ENCODE data around the gene KCNH5.

KCNH5 gene

DNA sequence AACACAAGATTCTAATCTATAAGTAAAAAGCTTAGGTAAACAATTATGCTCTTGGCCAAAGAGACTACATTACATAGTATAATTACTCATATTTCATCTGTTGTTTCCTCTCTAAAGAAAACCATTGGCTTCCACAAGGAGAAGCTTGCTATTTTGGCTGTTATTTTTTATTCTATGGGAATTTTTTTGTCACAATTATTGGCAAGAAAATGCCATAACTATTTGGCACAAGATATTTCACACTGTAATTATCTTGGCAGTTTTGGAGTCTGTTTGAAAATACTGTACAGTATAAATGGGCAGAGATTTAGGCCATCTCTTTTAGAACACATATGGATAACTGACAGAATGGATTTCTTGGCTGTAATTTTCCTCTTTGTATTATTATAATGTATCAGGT lies 51.2 kb downstream of the KCNH5 start:
- DNase-seq, result no peak

DNA sequence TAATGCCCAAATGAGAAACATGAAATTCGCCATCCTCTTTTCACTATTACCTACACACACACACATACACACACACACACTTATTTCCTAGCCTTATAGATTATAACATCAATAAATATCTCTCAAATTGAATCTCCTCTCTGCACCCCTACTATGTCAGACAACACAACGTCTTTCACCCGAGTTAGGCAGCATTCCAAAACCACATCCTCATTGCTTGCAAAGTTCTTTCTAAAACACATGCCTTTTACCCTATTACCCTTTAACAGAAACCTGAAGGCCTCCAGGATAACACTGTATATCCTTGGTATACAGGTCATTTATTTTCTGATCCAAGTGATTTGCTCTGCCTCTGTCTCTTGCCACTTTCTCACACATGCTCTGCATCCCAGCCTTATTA lies 56.3 kb downstream of the KCNH5 start:
- DNase-seq, result no peak

DNA sequence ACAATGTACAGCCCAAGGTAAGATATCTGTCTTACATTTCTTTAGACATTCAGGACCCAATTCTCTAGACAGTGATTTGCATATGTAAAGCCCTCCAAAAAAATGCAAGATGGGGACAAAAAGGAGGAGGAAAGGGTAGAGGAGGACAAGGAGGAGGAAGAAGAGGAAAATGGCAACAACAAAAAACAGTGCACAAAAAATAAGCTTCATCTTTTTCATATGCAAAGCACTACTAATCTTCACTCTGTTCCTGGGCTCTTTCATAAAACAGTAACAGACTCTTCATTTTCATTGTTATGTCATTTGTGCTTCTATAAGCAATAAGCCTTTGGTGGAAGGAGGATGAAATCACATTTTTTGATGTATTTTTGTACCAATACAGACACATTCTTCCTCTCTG lies 61.4 kb downstream of the KCNH5 start:
- no peak for DNase-seq

DNA sequence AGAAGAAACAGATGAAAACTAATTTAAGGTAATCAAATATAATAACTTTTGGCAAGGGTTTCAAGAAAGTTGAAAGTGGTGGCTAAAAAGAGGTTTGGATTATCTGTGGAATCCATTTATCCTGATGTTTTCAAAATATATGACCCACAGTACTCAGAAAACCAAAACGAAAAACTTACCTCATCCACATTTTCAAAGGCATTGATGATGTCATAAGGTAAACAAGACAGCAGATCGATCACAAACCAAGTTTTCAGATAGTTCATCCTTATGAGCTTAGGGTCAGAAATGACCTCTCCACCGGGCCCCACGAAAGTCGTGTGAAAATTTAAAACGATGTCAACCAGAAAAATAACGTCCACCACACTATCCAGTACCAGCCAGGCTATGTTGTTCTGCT lies 64.6 kb downstream of the KCNH5 start:
- DNase-seq, result no peak

DNA sequence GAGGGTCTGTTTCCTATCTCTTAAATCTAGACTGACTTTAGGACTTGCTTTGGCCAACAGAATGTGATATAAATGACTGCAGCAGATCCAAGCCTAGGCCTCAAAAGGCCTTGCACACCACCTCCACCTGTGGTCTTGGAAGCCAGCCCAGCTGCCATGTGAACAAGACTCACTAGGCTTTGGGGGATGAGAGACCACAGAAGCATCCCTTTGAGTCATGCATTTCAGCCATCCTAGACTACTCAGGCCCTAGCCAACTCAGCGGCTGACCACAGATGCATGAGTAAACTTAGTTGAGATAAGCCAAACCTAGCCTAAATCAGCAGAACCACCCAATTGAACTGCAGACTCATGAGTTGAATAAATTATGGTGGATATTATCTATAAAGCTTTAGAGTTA lies 87.7 kb downstream of the KCNH5 start:
- DNase-seq, result no peak

DNA sequence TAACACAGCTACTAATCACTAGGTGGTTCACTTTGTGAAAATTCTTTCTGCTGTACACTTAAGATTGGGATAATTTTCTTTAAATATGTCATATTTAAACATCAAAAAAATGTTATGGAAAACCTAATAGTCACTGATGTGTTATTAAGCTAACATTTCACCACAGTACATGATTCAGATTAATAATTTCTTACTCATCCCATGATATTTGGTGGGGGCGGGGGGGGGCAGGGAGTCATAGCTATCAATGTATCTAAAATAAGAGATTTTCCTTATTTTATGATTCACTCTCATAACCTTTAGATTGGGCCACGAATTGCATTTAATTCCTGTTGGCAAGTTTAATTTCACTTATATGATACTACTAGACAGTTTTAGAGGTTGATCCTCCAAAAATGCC lies 88.8 kb downstream of the KCNH5 start:
- no peak for DNase-seq

DNA sequence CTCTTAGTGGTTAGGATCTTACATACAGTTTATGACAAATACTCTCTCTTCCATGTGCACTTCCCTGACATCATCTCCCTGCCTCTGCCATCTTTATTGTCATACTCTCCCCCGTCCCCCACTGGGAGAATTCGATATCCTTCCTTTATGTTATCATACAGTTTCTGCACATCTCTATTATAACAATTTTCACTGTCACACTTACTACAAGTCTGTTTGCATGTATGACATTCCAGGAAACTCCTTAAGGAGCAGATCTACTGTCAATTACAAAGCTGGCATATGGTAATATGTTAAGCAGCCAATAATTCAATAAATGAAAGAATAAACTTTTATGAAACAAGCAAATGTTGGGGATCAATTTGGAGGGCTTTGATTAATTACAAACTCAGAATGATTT lies 91.1 kb downstream of the KCNH5 start:
- no peak for DNase-seq

DNA sequence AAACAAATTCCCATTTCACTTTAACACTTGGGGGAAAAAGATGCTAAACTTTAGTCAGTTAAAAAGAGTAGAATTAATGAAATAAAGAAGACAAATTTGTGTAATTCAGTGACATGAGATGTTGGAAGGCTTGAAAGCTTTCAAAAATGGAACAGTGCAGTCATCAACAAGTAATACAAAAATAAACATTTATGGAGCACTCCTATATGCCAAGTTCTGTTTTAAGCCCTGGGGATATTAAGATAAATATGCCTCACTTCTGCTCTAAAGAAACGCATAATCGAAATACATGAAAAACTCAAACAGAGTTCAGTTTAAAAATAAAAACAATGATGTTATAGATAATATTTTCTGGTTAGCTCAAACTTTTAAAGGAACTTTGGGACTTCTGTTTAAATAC lies 93.0 kb downstream of the KCNH5 start:
- no peak for DNase-seq

DNA sequence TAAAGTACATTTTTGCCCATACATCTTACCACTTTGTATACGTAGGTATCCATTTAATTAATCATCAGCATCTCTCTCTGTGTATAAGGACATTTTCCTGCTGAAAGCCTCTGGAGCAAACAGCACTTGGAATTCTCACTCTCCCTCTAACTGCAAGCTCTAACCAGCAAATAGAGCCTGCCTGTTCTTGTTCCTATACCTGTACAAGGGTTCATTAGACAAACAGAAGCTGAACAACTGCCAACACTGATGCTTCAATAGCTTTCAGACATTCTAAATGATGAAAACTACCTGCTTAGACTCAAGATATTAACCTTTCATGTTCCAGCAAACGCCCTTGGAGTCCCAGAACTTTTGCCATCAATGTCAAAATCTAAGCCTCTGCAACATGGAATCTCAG lies 98.0 kb downstream of the KCNH5 start:
- peak; percentile 16 for DNase-seq

DNA sequence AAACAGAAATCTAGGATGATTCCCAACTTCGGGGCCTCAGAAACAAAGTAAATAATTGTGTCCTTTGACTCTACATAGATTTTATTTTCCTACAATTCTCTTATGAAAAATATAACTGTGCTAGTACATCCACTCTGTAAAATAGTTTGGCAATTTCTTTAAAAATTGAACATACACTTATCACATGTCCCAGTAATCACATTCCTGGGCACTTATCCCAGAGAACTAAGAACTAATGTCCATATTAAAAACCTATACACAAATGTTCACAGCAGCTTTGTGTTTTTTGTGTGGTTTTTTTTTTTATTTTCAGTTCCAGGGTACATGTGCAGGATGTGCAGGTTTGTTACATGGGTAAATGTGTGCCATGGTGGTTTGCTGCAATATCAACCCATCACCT lies 99.0 kb downstream of the KCNH5 start:
- DNase-seq, result no peak

DNA sequence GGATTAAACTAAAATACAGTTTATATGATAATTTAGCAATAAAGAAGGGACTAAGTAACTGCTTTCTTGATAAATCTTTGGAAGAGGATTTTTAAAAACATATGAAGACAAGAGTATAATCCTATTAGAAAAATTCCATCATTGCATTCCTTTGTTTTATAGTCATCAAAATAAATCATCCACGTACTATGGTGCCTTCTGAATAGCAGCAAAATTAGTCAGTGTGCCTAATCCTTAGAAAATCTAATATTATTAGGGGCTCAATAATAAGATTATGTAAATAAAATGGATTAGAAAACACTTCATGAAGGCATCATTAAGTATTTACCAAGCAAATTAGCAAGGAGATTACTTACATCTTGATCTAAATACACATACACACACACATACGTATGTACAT lies 102.1 kb downstream of the KCNH5 start:
- DNase-seq, result no peak

DNA sequence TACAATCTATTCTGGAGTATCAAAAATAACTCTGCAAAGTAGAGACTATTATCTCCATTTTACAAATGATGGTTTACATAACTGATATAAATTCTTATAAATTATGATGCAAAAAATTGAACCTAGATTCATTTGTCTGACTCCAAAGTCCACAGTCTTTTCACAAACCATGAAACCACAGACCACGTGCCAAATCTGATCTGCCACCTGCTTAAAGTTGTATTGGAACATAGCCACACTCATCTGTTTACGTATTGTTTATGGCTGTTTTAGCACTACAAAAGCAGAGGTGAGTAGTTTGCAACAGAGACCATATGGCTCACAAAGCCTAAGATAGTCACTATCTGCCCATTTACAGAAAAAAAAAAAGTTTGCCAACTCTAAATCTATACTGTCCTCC lies 105.3 kb downstream of the KCNH5 start:
- DNase-seq, result peak; percentile 21

DNA sequence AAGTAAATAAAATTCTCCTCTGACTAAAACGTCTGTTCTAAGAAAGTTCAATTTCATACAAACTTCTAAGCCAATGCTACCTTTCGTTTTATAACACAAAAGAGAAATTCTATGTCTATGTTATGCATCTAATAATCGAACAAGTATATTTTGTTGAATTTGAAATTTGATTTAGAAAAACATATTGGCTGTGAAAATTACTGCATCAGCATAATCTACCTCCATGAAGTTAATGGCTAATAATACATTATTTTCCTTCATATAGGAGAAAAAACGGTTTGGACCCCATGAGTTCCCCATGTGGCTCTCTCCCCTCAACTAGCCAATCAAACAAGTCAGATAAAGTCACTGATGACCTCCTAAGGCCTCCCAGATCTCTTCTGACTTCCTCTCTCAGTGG lies 106.5 kb downstream of the KCNH5 start:
- DNase-seq, result no peak

DNA sequence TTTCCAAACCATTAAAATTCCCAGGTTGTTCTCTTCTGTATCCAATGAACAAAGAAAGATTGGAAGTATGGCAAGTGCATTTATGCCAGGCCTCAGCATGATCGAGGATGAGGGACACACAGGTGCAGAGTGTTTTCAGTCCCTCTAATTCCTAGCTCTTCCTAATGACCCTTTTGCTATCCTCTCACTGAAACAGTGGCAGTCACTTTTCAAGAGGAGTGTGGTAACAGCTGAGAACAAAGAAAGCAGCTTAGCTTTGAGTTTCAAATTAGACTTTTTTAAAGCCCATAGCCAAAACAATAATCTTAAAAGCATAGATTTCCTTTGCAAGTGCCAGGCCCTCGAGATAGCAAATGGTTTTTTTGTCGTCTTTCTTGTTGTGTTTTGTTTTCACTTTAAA lies 110.8 kb downstream of the KCNH5 start:
- DNase-seq, result no peak

DNA sequence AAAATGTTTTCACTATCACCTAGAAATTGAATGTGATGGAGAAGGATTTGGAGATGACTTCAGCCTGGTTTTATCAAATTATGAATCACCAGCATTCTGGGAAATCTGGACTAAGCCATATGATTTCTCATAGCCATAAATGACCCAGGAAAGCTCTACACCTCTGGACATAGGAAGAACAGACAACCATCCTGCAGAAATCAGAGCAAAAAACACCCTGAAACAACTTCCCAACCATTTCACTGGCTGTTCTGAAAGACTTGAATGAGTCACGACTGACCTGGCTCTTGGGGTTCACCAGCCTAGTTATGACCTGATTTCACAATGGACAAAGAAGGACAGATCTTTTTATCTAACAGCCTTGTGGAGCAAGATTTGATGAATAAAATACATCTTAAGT lies 123.8 kb downstream of the KCNH5 start:
- DNase-seq, result no peak

DNA sequence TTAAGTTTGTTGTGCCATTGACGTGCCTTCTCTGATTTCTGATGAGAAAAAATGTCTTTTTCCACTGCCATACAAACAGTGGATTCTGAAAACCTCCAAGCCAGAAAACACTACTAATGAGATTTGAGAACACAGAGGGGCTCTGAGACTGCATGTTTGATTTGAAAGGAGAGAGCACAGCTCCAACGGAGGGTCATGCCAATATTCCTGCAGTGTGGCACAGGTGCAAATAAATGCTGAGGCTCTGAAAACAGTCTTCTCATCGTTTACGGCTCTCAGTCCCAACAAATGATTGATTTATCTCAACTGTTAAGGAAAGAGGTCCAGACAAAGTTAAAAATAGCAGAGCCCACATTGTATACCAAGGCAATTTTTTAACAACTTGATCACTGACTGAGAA lies 128.7 kb downstream of the KCNH5 start:
- DNase-seq, result no peak

DNA sequence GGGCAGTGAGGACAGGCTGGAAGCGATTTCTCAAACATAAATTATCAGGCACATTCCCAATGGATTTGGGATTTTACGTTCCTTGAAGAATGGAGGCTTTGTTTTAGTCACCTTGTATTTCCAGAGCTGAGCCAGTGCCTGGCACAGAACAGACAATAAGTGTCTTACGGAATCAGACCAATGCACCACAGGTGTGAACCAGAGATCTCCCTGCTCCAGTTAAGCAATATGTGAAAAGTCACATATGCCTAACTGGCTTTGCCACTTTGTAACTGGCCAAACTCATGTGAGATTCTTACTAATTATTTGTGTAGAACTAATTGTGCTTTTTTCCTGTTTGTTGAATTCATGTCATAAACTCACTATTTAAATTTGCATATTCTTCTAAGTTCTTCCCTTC lies 130.4 kb downstream of the KCNH5 start:
- no peak for DNase-seq

DNA sequence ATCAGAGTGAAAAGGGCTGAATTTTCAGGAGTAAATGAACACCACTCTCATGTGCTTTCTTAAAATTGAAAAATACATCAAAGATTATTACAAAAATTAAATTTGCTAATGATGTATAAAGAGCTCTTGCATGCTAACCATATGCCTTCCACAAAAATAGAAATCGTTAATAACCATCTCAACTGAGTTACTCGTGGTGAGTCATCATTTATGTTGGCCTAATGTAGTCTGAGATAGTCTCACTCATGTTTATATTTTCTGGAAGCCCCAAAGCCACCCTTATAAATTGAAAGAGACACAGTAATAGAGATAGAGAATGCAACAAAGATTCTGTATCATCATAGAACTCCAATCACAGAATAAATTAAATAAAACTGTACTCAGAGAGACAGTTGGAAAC lies 131.2 kb downstream of the KCNH5 start:
- DNase-seq, result no peak

DNA sequence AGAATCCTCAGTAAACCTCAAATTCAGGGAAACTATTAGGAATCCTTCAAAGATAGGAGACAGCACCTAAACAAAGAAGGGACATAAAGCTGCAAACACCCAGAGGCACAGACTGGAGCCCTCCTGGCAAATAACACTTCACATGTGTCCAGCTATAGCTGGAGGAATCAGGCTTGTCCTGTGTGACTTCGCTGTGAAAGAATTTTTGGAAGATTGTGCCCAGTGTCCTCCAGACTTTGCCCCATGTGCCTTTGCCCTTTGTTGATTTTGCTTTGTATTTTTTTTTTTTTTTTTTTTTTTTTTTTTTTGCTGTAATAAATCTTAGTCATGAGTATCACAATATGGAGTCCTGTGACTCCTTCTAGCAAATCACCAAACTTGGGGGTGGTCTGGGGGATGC lies 136.8 kb downstream of the KCNH5 start:
- DNase-seq, result no peak

DNA sequence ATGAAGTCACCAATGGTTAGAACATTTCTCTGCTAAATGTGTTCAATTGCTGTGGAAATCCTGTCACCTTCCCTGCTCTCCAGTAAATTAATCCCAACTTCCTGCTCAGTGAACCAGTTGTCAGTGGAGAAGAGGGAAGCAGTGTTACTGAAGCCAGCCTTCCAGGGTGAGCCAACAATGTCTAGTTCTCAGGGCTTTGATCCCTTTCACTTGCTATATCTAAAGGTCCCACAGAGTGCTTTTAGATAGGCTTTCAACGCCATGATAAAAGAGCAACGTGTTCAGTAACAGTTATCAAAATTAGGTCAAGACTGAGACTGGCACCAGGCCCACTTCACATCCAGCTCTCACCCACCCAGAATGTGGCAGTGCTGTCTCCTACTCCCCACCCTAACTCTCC lies 139.7 kb downstream of the KCNH5 start:
- DNase-seq, result no peak

DNA sequence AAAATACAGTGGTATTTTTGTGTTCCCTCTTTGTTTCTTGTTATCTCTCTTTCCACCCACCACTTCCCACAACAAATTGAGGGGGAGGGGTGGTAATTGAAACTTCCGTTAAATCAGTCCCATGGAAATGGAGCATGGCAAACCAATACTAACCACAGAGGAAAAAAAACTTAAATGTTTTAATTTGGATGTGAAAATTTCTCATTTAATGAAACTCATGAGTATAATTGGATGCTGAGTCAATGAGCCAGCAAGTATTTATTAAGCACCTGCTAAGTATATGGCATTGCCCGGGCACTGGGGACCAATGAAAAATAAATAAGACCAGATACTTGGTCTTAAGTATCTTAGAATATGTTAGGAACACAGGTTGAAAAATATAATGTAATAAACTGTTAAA lies 147.5 kb downstream of the KCNH5 start:
- no peak for DNase-seq

DNA sequence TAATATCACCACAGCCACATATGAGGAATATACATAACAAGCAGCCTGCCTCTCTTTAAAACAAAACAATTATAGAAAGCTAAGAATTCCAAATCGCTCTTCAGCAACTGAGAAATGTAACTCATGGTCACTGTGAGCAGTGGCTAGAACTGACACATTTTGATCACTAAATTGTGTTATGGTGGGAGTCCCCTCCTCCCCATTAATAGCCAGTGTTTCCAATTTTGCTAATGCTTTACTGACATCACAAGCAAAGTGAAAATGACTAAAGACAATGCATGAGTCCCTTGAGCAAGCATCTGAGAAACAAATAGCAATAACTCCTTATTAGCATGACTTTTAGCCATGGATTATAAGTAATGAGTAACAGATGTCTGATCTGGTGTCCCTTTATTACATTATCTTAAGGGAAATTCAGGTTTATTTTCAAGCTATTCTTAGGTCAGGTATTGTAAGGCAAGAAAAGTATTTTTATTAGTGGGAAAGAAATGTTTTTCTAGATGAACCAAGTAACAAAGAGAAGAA lies 148.3 kb downstream of the KCNH5 start:
- no peak for DNase-seq

DNA sequence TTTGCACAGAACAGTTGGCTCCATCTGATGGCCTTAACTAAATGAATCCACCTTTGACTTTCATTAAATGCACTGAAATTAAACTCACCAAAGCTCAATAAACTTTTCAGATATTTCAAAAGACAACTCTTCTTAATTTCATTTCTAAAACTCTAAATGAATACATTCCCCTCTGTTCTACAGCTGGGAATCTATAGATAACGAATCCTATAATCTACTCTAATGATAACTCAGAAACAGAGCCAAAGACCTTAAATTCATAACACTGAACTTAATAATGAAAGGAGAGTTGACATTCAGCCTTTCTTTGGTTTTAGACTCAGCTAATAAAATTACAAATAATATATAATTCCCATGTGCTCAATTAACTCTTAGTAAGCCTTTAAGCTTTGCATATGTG lies 150.5 kb downstream of the KCNH5 start:
- no peak for DNase-seq

DNA sequence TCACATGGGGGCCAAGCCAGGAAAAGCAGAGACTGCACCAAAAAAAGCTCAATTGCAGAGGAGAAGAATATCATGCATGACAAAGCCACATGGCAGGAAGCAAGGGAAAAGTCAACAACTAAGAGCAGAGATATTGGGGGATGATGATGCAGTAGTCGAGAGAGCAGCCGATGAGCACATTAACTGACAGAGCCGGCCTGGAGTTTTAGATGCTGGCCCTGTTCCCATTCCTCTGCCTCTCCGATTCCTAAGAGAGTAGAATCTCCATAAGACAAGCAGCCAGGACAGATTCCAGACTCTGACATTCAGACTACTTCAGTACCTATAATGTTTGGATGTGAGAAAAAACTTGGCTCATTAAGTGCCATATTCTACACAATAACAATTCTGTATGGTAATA lies 155.9 kb downstream of the KCNH5 start:
- DNase-seq, result no peak

DNA sequence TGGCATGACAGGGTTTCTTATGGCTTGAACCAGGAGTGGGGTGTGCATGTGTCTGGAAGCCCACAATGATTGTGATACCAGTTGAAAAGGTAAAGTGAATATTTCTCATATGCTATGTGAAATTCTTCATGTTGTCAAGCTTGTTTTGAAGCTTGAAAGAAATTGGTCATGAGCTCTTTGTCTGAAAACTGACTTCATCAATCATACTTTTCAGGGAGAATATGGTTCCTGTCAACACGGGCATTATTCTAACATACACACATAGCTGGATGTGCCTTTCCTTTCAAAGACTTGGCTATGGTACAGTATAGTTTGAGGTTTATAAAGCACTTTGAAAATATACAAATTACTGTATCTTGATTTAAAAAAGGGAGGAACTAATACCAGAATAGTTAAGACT lies 158.8 kb downstream of the KCNH5 start:
- no peak for DNase-seq

DNA sequence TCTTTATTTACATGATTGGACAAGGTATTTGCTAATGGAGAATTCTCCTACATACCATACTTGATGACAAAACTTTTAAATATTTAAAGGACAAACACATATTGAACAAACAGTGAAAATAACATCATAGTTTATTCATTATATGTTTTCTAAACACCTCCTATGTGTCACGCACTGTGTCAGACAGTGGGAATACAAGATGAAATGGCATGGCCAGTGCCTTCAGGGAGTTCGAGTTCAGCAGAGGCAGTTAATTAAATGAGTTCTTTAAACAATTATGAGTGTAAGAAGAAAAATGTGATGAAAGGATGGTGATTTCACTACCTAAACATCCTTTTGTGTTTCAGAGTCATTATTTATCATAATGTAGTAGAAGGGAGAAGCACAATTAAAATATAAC lies 159.8 kb downstream of the KCNH5 start:
- DNase-seq, result no peak

All from DMS79 treated with DMSO at 0.1 percent for 48 hours (cell line).